GM12892 (cell line): ENCODE data around the gene GMPR2.

ENCODE experiments used
- DNase-seq: peaks from one replicate; pipeline ENCODE4 v3.0.0; 2011; ENCODE audit not compliant: insufficient read length
- FAIRE-seq: peaks from 2 replicates; lab custom pipeline; 2011; peaks lifted over from hg19 to GRCh38; lab: Jason Lieb, UNC
- POLR2A ChIP-seq: IDR thresholded peaks from 2 replicates; pipeline ENCODE4 v1.6.1; 2011; ENCODE audit warnings: low read depth, low read length, control low read depth
- POLR2AphosphoS5 ChIP-seq: IDR thresholded peaks from 2 replicates; pipeline ENCODE4 v1.6.1; 2011; ENCODE audit warnings: low read depth, low read length, control low read depth
- TAF1 ChIP-seq: IDR thresholded peaks from 2 replicates; pipeline ENCODE4 v1.6.1; 2011; ENCODE audit warnings: low read depth, mild to moderate bottlenecking, control low read depth, low read length, borderline replicate concordance

Gene GMPR2

DNA sequence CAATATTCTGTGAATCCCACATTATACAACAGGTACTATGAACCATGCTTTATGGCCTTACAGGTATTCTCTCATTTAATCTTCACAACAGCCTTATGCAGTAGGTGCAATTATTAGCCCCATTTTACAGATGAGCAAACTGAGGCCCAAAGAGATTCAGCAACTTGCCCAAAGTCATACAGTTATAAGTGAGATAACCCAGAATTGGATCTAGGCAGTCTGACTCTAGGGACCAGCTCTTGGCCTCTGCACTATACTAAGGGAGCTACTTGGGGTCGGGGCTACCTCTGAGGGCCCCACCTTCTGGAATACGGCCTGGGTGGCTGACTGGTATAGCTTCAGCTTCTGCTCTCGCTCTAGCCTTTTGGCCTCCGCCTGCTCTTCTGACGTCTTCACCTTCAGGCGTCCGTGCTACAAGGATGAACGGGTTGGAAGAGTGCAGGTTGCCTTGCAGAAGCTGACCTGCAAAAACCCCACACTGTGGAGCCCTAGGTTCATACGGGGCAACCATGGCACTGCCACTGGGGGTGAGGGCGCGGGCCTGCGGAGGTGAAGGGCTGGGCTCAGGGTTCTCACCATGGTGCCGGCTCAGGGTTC is 37.9 kb downstream of the GMPR2 start:
- DNase-seq: no peak
- TF ChIP-seq POLR2AphosphoS5 (no peak), TAF1 (no peak), POLR2A (no peak)
- no peak for FAIRE-seq

GRCh38 chr14:24271134-24271833 is 38.6 kb downstream of the GMPR2 start, which contains the start of gene RABGGTA:
TSS of gene RABGGTA (minus strand) at chr14:24271597. CDS start at chr14:24271115, 482 bp downstream.
- TF ChIP-seq TAF1 (peak; percentile 60; the same call in 1 of the 2 replicates), POLR2A (peak; percentile 88; the same call in 1 of the 2 replicates), POLR2AphosphoS5 (0 out of 2 replicates have a peak, but pooled peaks have one; percentile 69)
- FAIRE-seq: peak; percentile 92

GRCh38 chr14:24271834-24272263 is 39.1 kb downstream of the GMPR2 start:
- no peak for FAIRE-seq
- TF ChIP-seq TAF1 (no peak), POLR2AphosphoS5 (no peak), POLR2A (no peak)
- no peak for DNase-seq

More at GRCh38 chr14:24271134-24271833, 38.6 kb downstream of the GMPR2 start, which contains the start of gene RABGGTA:
- peak; percentile 98 for DNase-seq

DNA sequence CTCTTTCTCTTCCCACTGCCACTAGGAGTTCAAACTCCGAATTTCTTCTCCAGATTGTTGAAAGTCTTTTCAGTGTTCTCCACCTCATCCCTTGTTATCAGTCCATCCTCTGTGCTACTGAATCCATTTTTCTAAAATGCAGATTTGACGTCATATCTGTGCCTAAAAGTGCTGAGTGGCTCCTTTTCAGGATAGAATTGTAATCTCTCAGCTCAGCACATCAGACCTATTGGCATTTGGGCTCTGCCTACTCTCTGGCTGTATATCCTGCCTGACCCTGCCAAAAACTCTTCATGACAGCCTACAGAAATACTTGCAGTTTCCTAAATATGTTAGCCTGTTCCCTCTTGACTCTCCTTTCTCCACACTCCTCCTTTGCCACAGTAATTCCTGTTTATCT is 39.7 kb downstream of the GMPR2 start:
- TF ChIP-seq POLR2AphosphoS5 (no peak), TAF1 (no peak), POLR2A (no peak)
- no peak for DNase-seq
- no peak for FAIRE-seq

- DNase-seq: no peak
- TF ChIP-seq TAF1: no peak
- no peak for TF ChIP-seq POLR2A
- no peak for TF ChIP-seq POLR2AphosphoS5
- no peak for FAIRE-seq
These were observed 40.8 kb downstream of the GMPR2 start for GRCh38 chr14:24273422-24273998.

- FAIRE-seq (peak; percentile 90), DNase-seq (peak; percentile 62)
- TF ChIP-seq TAF1 (no peak), POLR2AphosphoS5 (no peak), POLR2A (no peak)
These were observed 41.4 kb downstream of the GMPR2 start for GRCh38 chr14:24274101-24274543.

DNA sequence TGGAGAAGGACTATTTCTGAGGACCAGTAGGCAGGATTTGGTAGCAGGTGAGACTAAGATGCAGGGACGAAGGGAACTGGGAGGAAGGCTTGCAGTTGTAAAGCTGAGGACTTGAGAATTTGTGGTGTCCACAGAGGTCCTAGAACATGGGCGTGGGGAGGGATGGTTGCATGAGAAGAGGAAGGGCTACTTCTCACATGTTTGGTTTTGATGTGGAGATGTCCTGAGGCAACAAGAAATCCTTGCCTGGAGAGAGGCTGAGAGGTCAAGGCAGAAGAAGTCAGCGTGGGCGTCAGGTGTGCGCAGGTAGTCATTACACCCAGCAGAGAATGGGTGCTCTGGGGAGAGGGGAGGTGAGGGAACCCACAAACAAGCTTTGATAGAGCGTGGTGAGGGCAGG is 44.3 kb downstream of the GMPR2 start:
- DNase-seq: no peak
- no peak for FAIRE-seq
- TF ChIP-seq POLR2A: no peak
- TF ChIP-seq POLR2AphosphoS5: no peak
- no peak for TF ChIP-seq TAF1

DNA sequence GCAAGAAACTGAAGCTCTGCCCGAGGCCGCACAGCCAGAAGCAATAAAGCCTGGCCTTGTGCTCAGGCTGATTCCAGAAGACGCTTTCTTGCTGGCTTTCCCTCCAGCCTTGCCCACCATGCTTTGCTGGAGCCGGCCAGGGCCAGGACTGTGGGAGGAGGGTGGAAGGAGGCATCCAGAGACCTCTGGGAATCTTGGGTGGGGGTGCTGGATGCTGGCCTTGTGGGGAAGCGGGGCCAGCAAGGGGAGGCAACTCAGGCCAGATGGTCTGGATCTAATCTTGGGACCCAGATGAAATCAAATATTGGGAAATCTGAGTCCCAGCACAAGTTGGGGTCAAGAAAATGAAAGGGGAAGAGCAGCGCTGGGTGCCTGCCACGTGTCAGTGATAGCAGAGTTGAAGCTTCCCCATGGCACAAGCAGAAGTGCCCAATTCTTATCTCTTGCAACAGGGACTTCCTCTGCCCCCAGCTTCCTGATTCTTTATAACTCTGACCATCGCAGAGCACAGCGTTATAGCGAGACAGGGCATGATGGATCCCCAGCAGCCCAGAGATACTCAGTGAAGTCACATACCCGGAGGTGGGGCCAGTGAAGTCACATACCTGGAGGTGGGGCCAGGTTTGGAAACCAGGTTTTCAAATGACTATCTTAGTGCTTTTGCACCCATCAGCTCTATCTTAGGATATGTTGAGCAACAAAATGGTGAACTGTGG is 45.0 kb downstream of the GMPR2 start:
- no peak for TF ChIP-seq POLR2A
- no peak for TF ChIP-seq TAF1
- TF ChIP-seq POLR2AphosphoS5: no peak
- DNase-seq (no peak), FAIRE-seq (no peak)

DNA sequence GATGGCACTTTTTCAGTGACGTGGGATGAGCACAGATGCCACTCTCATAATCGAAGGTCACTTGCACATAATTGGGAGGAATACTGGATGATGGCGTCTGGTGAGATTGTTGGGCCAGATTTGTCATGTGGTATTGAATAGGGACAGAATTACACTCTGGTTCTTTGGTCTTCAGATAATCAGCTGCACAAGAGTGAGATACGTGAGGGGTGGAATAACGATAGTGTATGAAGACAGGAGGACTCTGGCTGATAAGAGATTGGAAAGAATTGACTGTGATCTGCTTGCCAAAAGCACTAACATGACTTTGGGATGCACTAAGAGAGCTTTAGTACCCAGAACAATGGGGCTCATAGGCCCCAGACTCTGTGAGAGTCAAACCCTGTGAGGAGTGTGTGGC is 45.7 kb downstream of the GMPR2 start:
- FAIRE-seq: peak; percentile 14
- no peak for TF ChIP-seq POLR2AphosphoS5
- TF ChIP-seq TAF1: no peak
- no peak for TF ChIP-seq POLR2A
- DNase-seq: no peak

DNA sequence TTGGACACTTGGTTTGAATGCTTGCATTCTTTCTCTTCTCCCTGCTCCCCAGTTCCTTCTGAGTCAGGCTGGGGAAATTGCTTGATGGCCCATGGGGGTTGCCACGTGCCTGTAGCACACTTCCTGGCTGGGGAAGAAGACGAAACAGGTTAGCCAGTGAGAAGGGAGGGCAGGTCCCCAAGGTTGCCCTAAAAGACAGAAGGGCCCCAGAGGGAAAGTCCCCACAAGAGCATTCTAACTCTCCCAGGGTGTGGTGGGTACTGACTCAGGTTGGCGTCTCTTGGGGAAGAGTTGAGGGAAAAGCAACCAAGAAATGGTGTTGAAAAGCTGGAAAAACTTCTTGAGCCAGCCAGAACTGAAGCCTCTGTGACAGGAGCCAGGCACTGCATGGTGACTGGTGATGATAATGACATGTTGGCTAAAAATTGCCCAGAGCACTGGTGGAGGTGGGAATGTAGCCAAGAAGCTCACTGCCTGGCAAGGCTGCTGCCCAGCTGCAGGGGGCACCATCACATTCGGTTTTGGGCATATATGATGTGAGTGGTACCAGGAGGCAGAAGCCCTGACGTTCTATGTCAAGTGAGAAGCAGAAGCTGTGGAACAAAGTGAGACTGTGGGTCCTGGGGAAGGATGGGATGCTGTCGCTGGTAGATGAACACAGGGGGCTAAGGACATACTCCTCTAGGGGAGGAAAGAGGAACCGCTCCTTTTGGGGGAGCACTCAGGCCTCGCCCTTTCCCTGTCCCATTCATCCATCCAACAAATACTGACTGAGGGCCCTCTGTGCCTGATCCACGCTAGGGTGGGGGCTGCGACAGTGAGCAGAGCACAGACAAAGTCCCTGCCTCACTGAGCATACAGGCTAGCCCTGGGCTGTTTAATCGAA is 46.8 kb downstream of the GMPR2 start:
- TF ChIP-seq TAF1 (no peak), POLR2A (no peak), POLR2AphosphoS5 (no peak)
- no peak for DNase-seq
- FAIRE-seq: peak; percentile 44
